Activated T-cell treated with anti-CD3 and anti-CD28 coated beads, Interleukin-2, amount 50 U/mL, for 1 hour (primary cell): ENCODE measurements around the gene ARL4A.
"Not testable (repeated sequence)": the region's sequence is repeated elsewhere in the genome, so short reads cannot be mapped to it uniquely, and the experiment has no call there.

Source experiments
- DNase-seq: peaks from one replicate; pipeline ENCODE4 v3.0.0-alpha.2; 2020

Gene ARL4A

GRCh38 chr7:12686891-12687717 is at the start of gene ARL4A:
ARL4A (plus strand) TSS chr7:12687633; CDS start chr7:12688255, 622 bp downstream.
- peak; percentile 87 for DNase-seq

- DNase-seq: no peak
Observed at GRCh38 chr7:12637819-12638592, 49.4 kb upstream of the ARL4A start.

GRCh38 chr7:12638851-12639456 is 48.5 kb upstream of the ARL4A start:
- DNase-seq: no peak

- no peak for DNase-seq
Observed at GRCh38 chr7:12640299-12641096, 46.9 kb upstream of the ARL4A start.

GRCh38 chr7:12641196-12641595 is 46.2 kb upstream of the ARL4A start:
- no peak for DNase-seq

- no peak for DNase-seq
Observed at GRCh38 chr7:12642508-12642907, 44.9 kb upstream of the ARL4A start.

- no peak for DNase-seq
Observed at GRCh38 chr7:12643001-12643643, 44.3 kb upstream of the ARL4A start.

- no peak for DNase-seq
Observed at GRCh38 chr7:12643644-12644043, 43.8 kb upstream of the ARL4A start.

GRCh38 chr7:12645212-12645611 is 42.2 kb upstream of the ARL4A start:
- DNase-seq: not testable (repeated sequence)

GRCh38 chr7:12646139-12646538 is 41.3 kb upstream of the ARL4A start:
- no peak for DNase-seq

- DNase-seq: no peak
Observed at GRCh38 chr7:12647364-12648219, 39.8 kb upstream of the ARL4A start.

GRCh38 chr7:12648704-12649261 is 38.6 kb upstream of the ARL4A start:
- no peak for DNase-seq

- no peak for DNase-seq
Observed at GRCh38 chr7:12649348-12649747, 38.1 kb upstream of the ARL4A start.

GRCh38 chr7:12650080-12650479 is 37.4 kb upstream of the ARL4A start:
- no peak for DNase-seq

GRCh38 chr7:12653110-12653509 is 34.3 kb upstream of the ARL4A start:
- DNase-seq: no peak

- no peak for DNase-seq
Observed at GRCh38 chr7:12653518-12653917, 33.9 kb upstream of the ARL4A start.

- no peak for DNase-seq
Observed at GRCh38 chr7:12655161-12655560, 32.3 kb upstream of the ARL4A start.

- DNase-seq: not testable (repeated sequence)
Observed at GRCh38 chr7:12660423-12660822, 27.0 kb upstream of the ARL4A start.

GRCh38 chr7:12660986-12661385 is 26.4 kb upstream of the ARL4A start:
- not testable (repeated sequence) for DNase-seq

- no peak for DNase-seq
Observed at GRCh38 chr7:12661581-12661980, 25.9 kb upstream of the ARL4A start.
